ENCODE measurements around the gene ENPP3. TPM values are rescaled to one million over a fixed set of nuclear protein-coding genes. Genes with fewer than 3 reads are reported as not detected.

The ENPP3 gene
- polyA plus RNA-seq, 1 donor from 2014 or later: 0.50 TPM

GRCh38 chr6:131780600-131780999 lies 143.5 kb downstream of the ENPP3 start:
- no peak overlapping the region for H3K27ac ChIP-seq (ENCODE audit: low read length)
- TF ChIP-seq SMC3 (conservative IDR thresholded peaks at IDR 0.05; ENCODE audit: poor library complexity) (no peak), POLR2AphosphoS5 (IDR thresholded peaks at IDR 0.05) (no peak), MXI1 (conservative IDR thresholded peaks at IDR 0.05; ENCODE audit: poor library complexity, severe bottlenecking) (no peak), TAF1 (IDR thresholded peaks at IDR 0.05; ENCODE audit: low read depth) (no peak), EP300 (conservative IDR thresholded peaks at IDR 0.05; ENCODE audit: poor library complexity, severe bottlenecking) (no peak), EZH2 (IDR thresholded peaks at IDR 0.05; ENCODE audit: borderline replicate concordance, insufficient read depth, low read length, poor library complexity, severe bottlenecking) (no peak), RAD21 (conservative IDR thresholded peaks at IDR 0.05) (no peak)
- TF ChIP-seq, protein P1, sequence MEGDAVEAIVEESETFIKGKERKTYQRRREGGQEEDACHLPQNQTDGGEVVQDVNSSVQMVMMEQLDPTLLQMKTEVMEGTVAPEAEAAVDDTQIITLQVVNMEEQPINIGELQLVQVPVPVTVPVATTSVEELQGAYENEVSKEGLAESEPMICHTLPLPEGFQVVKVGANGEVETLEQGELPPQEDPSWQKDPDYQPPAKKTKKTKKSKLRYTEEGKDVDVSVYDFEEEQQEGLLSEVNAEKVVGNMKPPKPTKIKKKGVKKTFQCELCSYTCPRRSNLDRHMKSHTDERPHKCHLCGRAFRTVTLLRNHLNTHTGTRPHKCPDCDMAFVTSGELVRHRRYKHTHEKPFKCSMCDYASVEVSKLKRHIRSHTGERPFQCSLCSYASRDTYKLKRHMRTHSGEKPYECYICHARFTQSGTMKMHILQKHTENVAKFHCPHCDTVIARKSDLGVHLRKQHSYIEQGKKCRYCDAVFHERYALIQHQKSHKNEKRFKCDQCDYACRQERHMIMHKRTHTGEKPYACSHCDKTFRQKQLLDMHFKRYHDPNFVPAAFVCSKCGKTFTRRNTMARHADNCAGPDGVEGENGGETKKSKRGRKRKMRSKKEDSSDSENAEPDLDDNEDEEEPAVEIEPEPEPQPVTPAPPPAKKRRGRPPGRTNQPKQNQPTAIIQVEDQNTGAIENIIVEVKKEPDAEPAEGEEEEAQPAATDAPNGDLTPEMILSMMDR (IDR thresholded peaks at IDR 0.05; ENCODE audit: poor library complexity, severe bottlenecking): no peak
- no peaks in the 10 kb centered on the region for H3F3A ChIP-seq (ENCODE audit: insufficient read depth, low read length, poor library complexity, severe bottlenecking)
- H4K20me1 ChIP-seq (ENCODE audit: insufficient read depth): no peaks in the 10 kb centered on the region
- H3K4me3 ChIP-seq (ENCODE audit: low read length): no peak overlapping the region
- H3K9me2 ChIP-seq (ENCODE audit: insufficient read depth, low read length): no peaks in the 10 kb centered on the region
- H3K4me2 ChIP-seq (ENCODE audit: low read length): no peak overlapping the region
- H3K9me3 ChIP-seq (ENCODE audit: low read length): no peaks in the 10 kb centered on the region
- H2AFZ ChIP-seq (ENCODE audit: low read depth, low read length): no peak overlapping the region
- H3K9ac ChIP-seq (ENCODE audit: low read length): no peak overlapping the region
- no peaks in the 10 kb centered on the region for H3K79me2 ChIP-seq (replicated peaks; ENCODE audit: insufficient read depth, low read length)
- no peaks in the 10 kb centered on the region for H3K27me3 ChIP-seq (ENCODE audit: insufficient read depth, low read depth, low read length)
- H3K36me3 ChIP-seq (ENCODE audit: insufficient read depth, low read length): no peaks in the 10 kb centered on the region

GRCh38 chr6:131781687-131782086 lies 144.6 kb downstream of the ENPP3 start:
- H3K9ac ChIP-seq (ENCODE audit: low read length): no peak overlapping the region
- TF ChIP-seq RAD21 (conservative IDR thresholded peaks at IDR 0.05) (no peak), EZH2 (IDR thresholded peaks at IDR 0.05; ENCODE audit: borderline replicate concordance, insufficient read depth, low read length, poor library complexity, severe bottlenecking) (no peak), POLR2AphosphoS5 (IDR thresholded peaks at IDR 0.05) (no peak), SMC3 (conservative IDR thresholded peaks at IDR 0.05; ENCODE audit: poor library complexity) (no peak)
- TF ChIP-seq, protein P2, sequence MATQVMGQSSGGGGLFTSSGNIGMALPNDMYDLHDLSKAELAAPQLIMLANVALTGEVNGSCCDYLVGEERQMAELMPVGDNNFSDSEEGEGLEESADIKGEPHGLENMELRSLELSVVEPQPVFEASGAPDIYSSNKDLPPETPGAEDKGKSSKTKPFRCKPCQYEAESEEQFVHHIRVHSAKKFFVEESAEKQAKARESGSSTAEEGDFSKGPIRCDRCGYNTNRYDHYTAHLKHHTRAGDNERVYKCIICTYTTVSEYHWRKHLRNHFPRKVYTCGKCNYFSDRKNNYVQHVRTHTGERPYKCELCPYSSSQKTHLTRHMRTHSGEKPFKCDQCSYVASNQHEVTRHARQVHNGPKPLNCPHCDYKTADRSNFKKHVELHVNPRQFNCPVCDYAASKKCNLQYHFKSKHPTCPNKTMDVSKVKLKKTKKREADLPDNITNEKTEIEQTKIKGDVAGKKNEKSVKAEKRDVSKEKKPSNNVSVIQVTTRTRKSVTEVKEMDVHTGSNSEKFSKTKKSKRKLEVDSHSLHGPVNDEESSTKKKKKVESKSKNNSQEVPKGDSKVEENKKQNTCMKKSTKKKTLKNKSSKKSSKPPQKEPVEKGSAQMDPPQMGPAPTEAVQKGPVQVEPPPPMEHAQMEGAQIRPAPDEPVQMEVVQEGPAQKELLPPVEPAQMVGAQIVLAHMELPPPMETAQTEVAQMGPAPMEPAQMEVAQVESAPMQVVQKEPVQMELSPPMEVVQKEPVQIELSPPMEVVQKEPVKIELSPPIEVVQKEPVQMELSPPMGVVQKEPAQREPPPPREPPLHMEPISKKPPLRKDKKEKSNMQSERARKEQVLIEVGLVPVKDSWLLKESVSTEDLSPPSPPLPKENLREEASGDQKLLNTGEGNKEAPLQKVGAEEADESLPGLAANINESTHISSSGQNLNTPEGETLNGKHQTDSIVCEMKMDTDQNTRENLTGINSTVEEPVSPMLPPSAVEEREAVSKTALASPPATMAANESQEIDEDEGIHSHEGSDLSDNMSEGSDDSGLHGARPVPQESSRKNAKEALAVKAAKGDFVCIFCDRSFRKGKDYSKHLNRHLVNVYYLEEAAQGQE (IDR thresholded peaks at IDR 0.05; ENCODE audit: borderline replicate concordance): no peak

More at GRCh38 chr6:131781687-131782086, 144.6 kb downstream of the ENPP3 start:
- no peaks in the 10 kb centered on the region for H4K20me1 ChIP-seq (ENCODE audit: insufficient read depth)
- no peak overlapping the region for H3K4me3 ChIP-seq (ENCODE audit: low read length)
- no peaks in the 10 kb centered on the region for H3K27me3 ChIP-seq (ENCODE audit: insufficient read depth, low read depth, low read length)
- H3K36me3 ChIP-seq (ENCODE audit: insufficient read depth, low read length): no peaks in the 10 kb centered on the region
- no peaks in the 10 kb centered on the region for H3K9me2 ChIP-seq (ENCODE audit: insufficient read depth, low read length)
- H3K79me2 ChIP-seq (replicated peaks; ENCODE audit: insufficient read depth, low read length): no peaks in the 10 kb centered on the region
- H3K27ac ChIP-seq (ENCODE audit: low read length): no peak overlapping the region
- H3K4me2 ChIP-seq (ENCODE audit: low read length): no peak overlapping the region
- no peaks in the 10 kb centered on the region for H3K9me3 ChIP-seq (ENCODE audit: low read length)
- H2AFZ ChIP-seq (ENCODE audit: low read depth, low read length): no peak overlapping the region
- H3F3A ChIP-seq (ENCODE audit: insufficient read depth, low read length, poor library complexity, severe bottlenecking): no peaks in the 10 kb centered on the region
